Glomerular visceral epithelial cell (primary cell): Measurements from ENCODE around the gene TRH.

Experiments used
- DNase-seq: peaks from one replicate; pipeline ENCODE4 v3.0.0-alpha.2; 2016; ENCODE audit errors: extremely low spot score

TRH gene

GRCh38 chr3:129974564-129974832 lies at the start of gene TRH:
Gene TRH (plus strand): TSS chr3:129974720. CDS start chr3:129975817, 1,097 bp downstream.
- DNase-seq, result no peak

- DNase-seq, result peak; percentile 79
Measured at GRCh38 chr3:129927072-129927471, 47.4 kb upstream of the TRH start.

- no peak for DNase-seq
Measured at GRCh38 chr3:129929383-129929782, 45.1 kb upstream of the TRH start.

GRCh38 chr3:129933471-129933870 lies 41.0 kb upstream of the TRH start:
- no peak for DNase-seq

- DNase-seq, result peak; percentile 42
Measured at GRCh38 chr3:129934234-129935123, 40.0 kb upstream of the TRH start.

GRCh38 chr3:129936757-129937156 lies 37.8 kb upstream of the TRH start:
- DNase-seq, result peak; percentile 4

- DNase-seq, result no peak
Measured at GRCh38 chr3:129937717-129938116, 36.8 kb upstream of the TRH start.

- DNase-seq, result no peak
Measured at GRCh38 chr3:129938140-129938930, 36.2 kb upstream of the TRH start.

GRCh38 chr3:129940086-129940485 lies 34.4 kb upstream of the TRH start:
- no peak for DNase-seq

GRCh38 chr3:129942296-129942695 lies 32.2 kb upstream of the TRH start:
- DNase-seq, result peak; percentile 63

GRCh38 chr3:129943020-129943419 lies 31.5 kb upstream of the TRH start:
- DNase-seq, result no peak

- no peak for DNase-seq
Measured at GRCh38 chr3:129944709-129945108, 29.8 kb upstream of the TRH start.

GRCh38 chr3:129947538-129948240 lies 26.8 kb upstream of the TRH start:
- DNase-seq, result no peak

- no peak for DNase-seq
Measured at GRCh38 chr3:129950318-129951046, 24.0 kb upstream of the TRH start.

- no peak for DNase-seq
Measured at GRCh38 chr3:129952556-129953355, 21.8 kb upstream of the TRH start.

- DNase-seq, result no peak
Measured at GRCh38 chr3:129953621-129954020, 20.9 kb upstream of the TRH start.

GRCh38 chr3:129954514-129954913 lies 20.0 kb upstream of the TRH start:
- DNase-seq, result no peak

- DNase-seq, result no peak
Measured at GRCh38 chr3:129956936-129957335, 17.6 kb upstream of the TRH start.

- no peak for DNase-seq
Measured at GRCh38 chr3:129958755-129959154, 15.8 kb upstream of the TRH start.

GRCh38 chr3:129961141-129961541 lies 13.4 kb upstream of the TRH start:
- no peak for DNase-seq

GRCh38 chr3:129962600-129962999 lies 11.9 kb upstream of the TRH start:
- DNase-seq, result no peak
